Tibial nerve (tissue), 4 donors: ENCODE data around the gene CNTN2. TPM values are rescaled to one million over a fixed set of nuclear protein-coding genes. Genes with fewer than 3 reads are reported as not detected.

ENCODE experiments used
- DNase-seq, 2 donors: peaks; one replicate each; pipeline ENCODE4 v3.0.0-alpha.2; 2019; ENCODE audit warnings: low spot score in 2 of 2
- H3K27ac ChIP-seq, 4 donors: fragments of 200-600 bp; sonication (generic) in 3 of 4; one replicate each; pipeline ENCODE4 v1.5.1; 2017 to 2019; ENCODE audit warnings: mild to moderate bottlenecking in 1 of 4
- H3K27me3 ChIP-seq, 2 donors: fragments of 200-600 bp; sonication (generic) in 1 of 2; one replicate each; pipeline versions ENCODE4 v1.5.1 to v1.6.0; 2017 to 2019
- H3K36me3 ChIP-seq, 3 donors: fragments of 200-600 bp; sonication (generic); one replicate each; pipeline ENCODE4 v1.5.1; 2018 to 2019
- H3K4me1 ChIP-seq, 4 donors: fragments of 200-600 bp; sonication (generic) in 3 of 4; one replicate each; pipeline ENCODE4 v1.5.1; 2017 to 2019
- H3K4me3 ChIP-seq, 4 donors: fragments of 200-600 bp; sonication (generic) in 3 of 4; one replicate each; pipeline ENCODE4 v1.5.1; 2017 to 2019; ENCODE audit warnings: mild to moderate bottlenecking in 1 of 4, moderate library complexity in 1 of 4
- H3K9me3 ChIP-seq, 4 donors: fragments of 200-600 bp; sonication (generic) in 3 of 4; one replicate each; pipeline ENCODE4 v1.5.1; 2017 to 2019
- CTCF ChIP-seq, 5 experiments: fragments of 200-600 bp in 3 of 5; fragments of 450-650 bp in 2 of 5; sonication (generic) in 3 of 5; IDR thresholded peaks; one replicate each; pipeline ENCODE4 v1.5.1; 2016 to 2019; ENCODE audit warnings: antibody characterized with exemption in 5 of 5, mild to moderate bottlenecking in 3 of 5, moderate library complexity in 2 of 5
- EP300 ChIP-seq, 2 donors: sonication (generic); formaldehyde crosslinking; IDR thresholded peaks; one replicate each; pipeline ENCODE4 v1.6.1; 2017; ENCODE audit warnings: antibody characterized with exemption in 2 of 2, mild to moderate bottlenecking in 1 of 2
- POLR2A ChIP-seq, 2 donors: fragments of 450-650 bp; IDR thresholded peaks; one replicate each; pipeline ENCODE4 v1.6.1; 2017; ENCODE audit warnings: antibody characterized with exemption in 2 of 2, mild to moderate bottlenecking in 2 of 2, moderate library complexity in 2 of 2
- WGBS, 2 donors: methylation state at CpG; one replicate each; pipeline ENCODE4 v1.1.5; 2018; 5-methylcytosine and 5-hydroxymethylcytosine counted together
- total RNA-seq, 4 donors: library from RNA; depleted of rRNA; stranded (reverse); fragments of >200 nt; gene quantifications; one replicate each; pipeline ENCODE4 v1.1.0, GENCODE V29; 2016

The CNTN2 gene
- total RNA-seq, 4 donors from 2014 or later, result 6.1 to 22.2 (median 12.2) TPM

DNA sequence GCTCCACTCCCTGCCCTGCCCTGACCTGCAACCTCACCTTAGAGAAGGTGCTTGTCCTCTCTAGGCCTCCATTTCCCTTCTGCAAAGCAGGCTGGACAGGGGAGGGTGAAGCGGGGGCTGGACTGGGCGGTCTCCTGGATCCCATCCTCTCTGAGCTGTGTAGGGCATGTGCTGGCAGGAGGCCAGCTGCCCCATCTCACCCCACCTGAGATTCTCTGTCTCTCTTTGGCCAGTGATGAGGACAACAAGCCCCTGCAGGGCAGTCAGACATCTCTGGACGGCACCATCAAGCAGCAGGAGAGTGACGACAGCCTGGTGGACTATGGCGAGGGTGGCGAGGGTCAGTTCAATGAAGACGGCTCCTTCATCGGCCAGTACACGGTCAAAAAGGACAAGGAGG, 26.9 kb upstream of the CNTN2 start:
- 89 to 92% methylated on average over 9 of the region's 9 CpGs for WGBS, 2 donors
- peaks cover 0 to 21% (median 0%) of the 10 kb centered on the region in 3 donors for H3K36me3 ChIP-seq
- H3K27ac ChIP-seq, result no peak overlapping the region
- no peak for DNase-seq
- no peaks in the 10 kb centered on the region for H3K9me3 ChIP-seq
- no peak for TF ChIP-seq EP300 (IDR thresholded peaks at IDR 0.05)
- no peak for TF ChIP-seq CTCF (IDR thresholded peaks at IDR 0.05)
- H3K4me3 ChIP-seq, result no peak overlapping the region
- no peaks in the 10 kb centered on the region for H3K27me3 ChIP-seq
- H3K4me1 ChIP-seq, result peaks cover 0 to 21% (median 3%) of the 10 kb centered on the region in 4 donors

DNA sequence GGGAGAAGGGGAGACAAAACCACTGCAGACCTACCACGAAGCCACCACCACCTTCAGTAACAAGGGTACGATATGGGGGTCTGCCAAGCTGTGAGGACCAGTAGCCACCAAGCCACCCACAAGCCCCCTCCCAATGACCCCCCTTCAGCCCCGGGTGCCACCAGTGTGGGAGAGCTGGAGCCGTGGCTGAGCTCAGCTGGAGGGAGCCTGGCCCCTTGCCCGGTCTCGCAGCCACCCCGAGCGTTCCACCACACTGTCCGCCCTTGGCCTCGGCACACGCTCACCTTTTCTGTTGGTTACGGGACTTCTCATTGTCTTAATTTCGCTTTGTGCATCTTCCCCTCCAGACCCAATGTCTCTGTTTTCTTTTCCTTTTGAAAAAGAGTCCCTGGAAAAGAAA, 26.4 kb upstream of the CNTN2 start:
- WGBS, 2 donors, result 87% methylated on average over 13 of the region's 13 CpGs
- no peaks in the 10 kb centered on the region for H3K27me3 ChIP-seq
- no peak overlapping the region for H3K4me3 ChIP-seq
- H3K9me3 ChIP-seq, result no peaks in the 10 kb centered on the region
- peaks cover 0 to 21% (median 0%) of the 10 kb centered on the region in 3 donors for H3K36me3 ChIP-seq
- H3K4me1 ChIP-seq, result peaks cover 0 to 21% (median 3%) of the 10 kb centered on the region in 4 donors
- no peak for DNase-seq
- H3K27ac ChIP-seq, result no peak overlapping the region
- TF ChIP-seq EP300 (IDR thresholded peaks at IDR 0.05) (no peak), CTCF (IDR thresholded peaks at IDR 0.05) (no peak), POLR2A (IDR thresholded peaks at IDR 0.05) (no peak)

DNA sequence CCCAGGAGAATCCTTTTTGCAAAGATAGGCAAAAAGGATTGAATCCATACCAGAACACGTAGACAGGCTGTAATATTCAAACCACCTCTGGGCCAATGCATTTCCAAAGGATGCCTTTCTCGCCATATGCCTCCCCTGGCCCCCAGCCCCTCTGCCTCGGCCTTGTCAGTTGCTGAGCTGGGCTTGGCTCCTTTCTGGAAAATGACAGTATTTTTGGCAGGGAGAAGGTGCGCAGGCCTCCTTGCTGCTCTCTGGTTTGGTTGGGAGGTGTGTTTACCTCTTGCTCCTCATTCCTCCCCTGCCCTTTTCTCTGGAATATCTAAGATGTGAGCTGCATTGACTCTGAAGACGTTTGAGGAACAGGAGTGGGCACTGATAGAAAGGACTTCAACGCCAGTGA, 26.0 kb upstream of the CNTN2 start:
- Histone ChIP-seq H3K36me3 (peaks cover 0 to 21% (median 0%) of the 10 kb centered on the region in 3 donors), H3K4me1 (peaks cover 0 to 21% (median 3%) of the 10 kb centered on the region in 4 donors), H3K4me3 (no peak overlapping the region), H3K9me3 (no peaks in the 10 kb centered on the region), H3K27ac (no peak overlapping the region), H3K27me3 (no peaks in the 10 kb centered on the region)
- 83 to 91% methylated on average over 6 of the region's 6 CpGs for WGBS, 2 donors
- TF ChIP-seq EP300 (IDR thresholded peaks at IDR 0.05) (no peak), CTCF (IDR thresholded peaks at IDR 0.05) (no peak), POLR2A (IDR thresholded peaks at IDR 0.05) (no peak)
- no peak for DNase-seq

DNA sequence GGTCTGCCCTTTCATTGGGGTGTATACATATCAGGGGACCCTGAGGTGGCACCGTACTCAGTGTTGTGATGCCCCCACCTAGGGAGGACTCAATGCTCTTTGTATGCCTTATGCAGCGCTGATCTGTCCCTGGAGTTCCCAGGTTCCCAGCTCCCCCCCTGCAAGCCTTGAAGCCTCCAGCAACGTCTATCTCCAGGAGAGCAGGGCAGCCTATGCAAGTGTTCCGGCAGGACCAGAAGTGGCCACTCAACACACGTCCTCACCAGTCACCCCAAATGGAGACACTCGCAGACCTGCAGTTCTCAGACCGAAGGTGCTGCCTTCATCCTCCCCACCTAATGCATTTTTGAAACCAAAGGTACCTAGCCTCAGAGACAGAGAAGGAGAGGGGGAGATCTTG, 25.2 kb upstream of the CNTN2 start:
- no peak for TF ChIP-seq CTCF (IDR thresholded peaks at IDR 0.05)
- Histone ChIP-seq H3K27me3 (no peaks in the 10 kb centered on the region), H3K4me1 (peaks cover 0 to 17% (median 3%) of the 10 kb centered on the region in 4 donors), H3K36me3 (peaks cover 0 to 21% (median 0%) of the 10 kb centered on the region in 3 donors), H3K4me3 (no peak overlapping the region), H3K27ac (no peak overlapping the region), H3K9me3 (no peaks in the 10 kb centered on the region)
- no peak for DNase-seq
- WGBS, 2 donors, result 91 to 95% methylated on average over 5 to 7 of the region's 7 CpGs

GRCh38 chr1:205018381-205018780, 24.6 kb upstream of the CNTN2 start:
- Histone ChIP-seq H3K4me3 (no peak overlapping the region), H3K27ac (no peak overlapping the region), H3K4me1 (peaks cover 0 to 11% (median 3%) of the 10 kb centered on the region in 4 donors), H3K9me3 (no peaks in the 10 kb centered on the region), H3K27me3 (no peaks in the 10 kb centered on the region), H3K36me3 (peaks cover 0 to 21% (median 0%) of the 10 kb centered on the region in 3 donors)
- no peak for DNase-seq
- WGBS, 2 donors, result 60 to 76% methylated on average over 2 of the region's 2 CpGs
- no peak for TF ChIP-seq POLR2A (IDR thresholded peaks at IDR 0.05)
- TF ChIP-seq CTCF (IDR thresholded peaks at IDR 0.05), result no peak
